Neural cell (in vitro differentiated cells): ENCODE measurements around the gene DAW1.

Experiments
- EP300 ChIP-seq: fragments of 450-650 bp; conservative IDR thresholded peaks from 2 replicates; pipeline ENCODE4 v1.6.1; 2014; ENCODE audit warnings: antibody characterized with exemption, mild to moderate bottlenecking, moderate library complexity; ENCODE audit not compliant: poor library complexity, severe bottlenecking
- POLR2AphosphoS5 ChIP-seq: IDR thresholded peaks from 2 replicates; pipeline ENCODE4 v1.6.1; 2012

DNA sequence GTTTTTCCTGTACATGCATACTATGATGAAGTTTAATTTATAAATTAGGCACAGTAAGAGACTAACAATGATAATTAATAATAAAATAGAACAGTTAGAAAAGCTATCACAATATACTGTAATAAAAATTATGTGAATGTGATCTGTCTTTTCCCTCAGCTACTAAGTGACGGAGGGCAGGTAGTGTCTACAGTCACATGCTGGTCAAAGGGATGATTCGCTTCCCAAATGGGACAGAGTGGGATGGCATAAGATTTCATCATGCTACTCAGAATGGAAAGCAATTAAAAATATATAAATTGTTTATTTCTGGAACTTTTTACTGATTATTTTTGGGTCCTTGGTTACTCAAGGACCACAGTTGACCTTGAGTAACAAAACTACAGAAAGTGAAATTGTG lies 71.5 kb downstream of the DAW1 start:
- no peak for TF ChIP-seq POLR2AphosphoS5
- no peak for TF ChIP-seq EP300
